Fibroblast of lung (primary cell): ENCODE measurements around the gene POLR2E. TPM values are rescaled to one million over a fixed set of nuclear protein-coding genes. Genes with fewer than 3 reads are reported as not detected.
A peak's percentile ranks its signal among the peaks of the same experiment; 100 is the strongest.

Experiments used
- DNase-seq, 2 donors: peaks; one replicate each; pipeline versions ENCODE4 v3.0.0 to v3.0.0-alpha.2; 2010; ENCODE audit warnings: low read depth in 2 of 2
- H2AFZ ChIP-seq: 2 replicates; pipeline ENCODE4 v1.5.1; 2012; ENCODE audit warnings: low read length, control low read depth, inconsistent platforms
- H3K27ac ChIP-seq: 2 replicates; pipeline ENCODE4 v1.5.1; 2011; ENCODE audit warnings: low read length, control low read depth; ENCODE audit not compliant: insufficient read depth
- H3K27me3 ChIP-seq: 2 replicates; pipeline ENCODE4 v1.5.1; 2011; ENCODE audit warnings: mild to moderate bottlenecking, low read length; ENCODE audit not compliant: control insufficient read depth, insufficient read depth
- H3K36me3 ChIP-seq: 2 replicates; pipeline ENCODE4 v1.5.1; 2011; ENCODE audit warnings: low read length; ENCODE audit not compliant: control insufficient read depth, insufficient read depth
- H3K4me1 ChIP-seq: 2 replicates; pipeline ENCODE4 v1.5.1; 2011; ENCODE audit warnings: low read length; ENCODE audit not compliant: control insufficient read depth, insufficient read depth; ENCODE audit errors: extremely low read depth
- H3K4me2 ChIP-seq: 2 replicates; pipeline ENCODE4 v1.5.1; 2011; ENCODE audit warnings: low read length, control low read depth; ENCODE audit not compliant: insufficient read depth; ENCODE audit errors: extremely low read depth
- H3K4me3 ChIP-seq, 4 experiments: fragments of 200-600 bp in 1 of 4; sonication (generic) in 1 of 4; replicated peaks in 1 of 4; 2 replicates each; pipeline ENCODE4 v1.5.1; 2011 to 2016; ENCODE audit warnings: low read length in 4 of 4, low read depth in 3 of 4, mild to moderate bottlenecking in 3 of 4, control low read depth in 2 of 4, inconsistent platforms in 1 of 4, mixed read lengths in 1 of 4; ENCODE audit not compliant: insufficient read depth in 1 of 4; ENCODE audit errors: control extremely low read depth in 1 of 4
- H3K79me2 ChIP-seq: 2 replicates; pipeline ENCODE4 v1.5.1; 2012; ENCODE audit warnings: mild to moderate bottlenecking, low read length, inconsistent platforms; ENCODE audit not compliant: control insufficient read depth, insufficient read depth
- H3K9ac ChIP-seq: 2 replicates; pipeline ENCODE4 v1.5.1; 2011; ENCODE audit warnings: mild to moderate bottlenecking, low read length, control low read depth; ENCODE audit not compliant: insufficient read depth
- H3K9me3 ChIP-seq: 2 replicates; pipeline ENCODE4 v1.5.1; 2012; ENCODE audit warnings: low read depth, low read length; ENCODE audit not compliant: control insufficient read depth, insufficient read depth
- H4K20me1 ChIP-seq: 2 replicates; pipeline ENCODE4 v1.5.1; 2011; ENCODE audit warnings: low read length; ENCODE audit not compliant: control insufficient read depth, insufficient read depth; ENCODE audit errors: extremely low read depth
- CTCF ChIP-seq, 2 donors: IDR thresholded peaks in 1 of 2; conservative IDR thresholded peaks in 1 of 2; 1 replicate in 1 of 2; 2 replicates in 1 of 2; pipeline ENCODE4 v1.5.1; 2011 to 2012; ENCODE audit warnings: low read length in 2 of 2, control low read depth in 1 of 2, inconsistent platforms in 1 of 2, low read depth in 1 of 2, mild to moderate bottlenecking in 1 of 2
- EZH2 ChIP-seq: IDR thresholded peaks from 2 replicates; pipeline ENCODE4 v1.5.1; 2012; ENCODE audit warnings: low read length, control low read depth, mild to moderate bottlenecking; ENCODE audit errors: missing control alignments
- polyA plus RNA-seq, 2 donors: library from polyadenylated mRNA; depleted of rRNA in 1 of 2; stranded (reverse) in 1 of 2; unstranded in 1 of 2; fragments of >200 nt; gene quantifications; 2 replicates each; pipeline ENCODE4 v1.2.1, GENCODE V29; 2011 to 2012; ENCODE audit warnings: missing spikeins in 1 of 2
- total RNA-seq: library from RNA; depleted of rRNA; stranded (reverse); fragments of >200 nt; gene quantifications from 2 replicates; pipeline ENCODE4 v1.2.1, GENCODE V29; 2014

Gene POLR2E
- total and polyA plus RNA-seq, 2 donors (not counting 1 experiment from before 2014, with no cell fraction given): 55.2 to 130 TPM

GRCh38 chr19:1128106-1128505 is 32.9 kb upstream of the POLR2E start:
- Histone ChIP-seq H3K4me3 (no peak overlapping the region), H3K4me2 (no peak overlapping the region), H4K20me1 (no peaks in the 10 kb centered on the region), H3K27me3 (no peaks in the 10 kb centered on the region), H3K9ac (no peak overlapping the region), H3K79me2 (peaks cover 75% of the 10 kb centered on the region), H2AFZ (no peak overlapping the region), H3K36me3 (peaks cover 38% of the 10 kb centered on the region), H3K27ac (no peak overlapping the region), H3K9me3 (no peaks in the 10 kb centered on the region), H3K4me1 (peaks cover 4% of the 10 kb centered on the region)
- TF ChIP-seq EZH2: no peak
- no peak for DNase-seq

- no peak for DNase-seq
- H3K27me3 ChIP-seq: no peaks in the 10 kb centered on the region
- no peak overlapping the region for H3K4me2 ChIP-seq
- H4K20me1 ChIP-seq: no peaks in the 10 kb centered on the region
- no peak overlapping the region for H3K9ac ChIP-seq
- H3K9me3 ChIP-seq: no peaks in the 10 kb centered on the region
- H3K27ac ChIP-seq: peak overlapping the region; percentile 16
- H3K79me2 ChIP-seq: peaks cover 71% of the 10 kb centered on the region
- H3K4me1 ChIP-seq: no peaks in the 10 kb centered on the region
- H2AFZ ChIP-seq: no peak overlapping the region
- no peak for TF ChIP-seq CTCF (conservative IDR thresholded peaks at IDR 0.05 in 1 of 2, IDR thresholded peaks at IDR 0.05 in 1 of 2; ENCODE audit: low read depth in 1 of 2, low read length in 2 of 2)
- TF ChIP-seq EZH2: no peak
- H3K36me3 ChIP-seq: peaks cover 46% of the 10 kb centered on the region
- H3K4me3 ChIP-seq: no peak overlapping the region
These were observed 32.0 kb upstream of the POLR2E start for GRCh38 chr19:1126984-1127760.

GRCh38 chr19:1125601-1126467 is 30.7 kb upstream of the POLR2E start:
- H3K27ac ChIP-seq: peak overlapping the region; percentile 23

More at GRCh38 chr19:1125601-1126467, 30.7 kb upstream of the POLR2E start:
- Histone ChIP-seq H3K9ac (no peak overlapping the region), H3K4me3 (no peak overlapping the region), H3K27me3 (no peaks in the 10 kb centered on the region), H3K4me2 (no peak overlapping the region), H3K79me2 (peaks cover 61% of the 10 kb centered on the region), H2AFZ (no peak overlapping the region), H3K9me3 (no peaks in the 10 kb centered on the region), H3K4me1 (no peaks in the 10 kb centered on the region), H3K36me3 (peaks cover 56% of the 10 kb centered on the region), H4K20me1 (no peaks in the 10 kb centered on the region)
- peak; percentile 54 to 81 for DNase-seq
- TF ChIP-seq EZH2: no peak
- no peak for TF ChIP-seq CTCF (conservative IDR thresholded peaks at IDR 0.05 in 1 of 2, IDR thresholded peaks at IDR 0.05 in 1 of 2; ENCODE audit: low read depth in 1 of 2, low read length in 2 of 2)
